OCI-LY1 (cell line): Measurements from ENCODE around the gene ADAMTS18.

Experiments used
- H2AFZ ChIP-seq: fragments of 200-600 bp; sonication (generic), shearing (Covaris generic); 2 replicates; pipeline ENCODE4 v1.6.0; 2014; ENCODE audit warnings: antibody characterized with exemption, mild to moderate bottlenecking, low read length
- H3F3A ChIP-seq: fragments of 200-600 bp; sonication (generic), shearing (Covaris generic); 2 replicates; pipeline ENCODE4 v1.6.0; 2014; ENCODE audit warnings: mild to moderate bottlenecking, antibody characterized with exemption, low read length, moderate library complexity; ENCODE audit not compliant: insufficient read depth
- H3K27ac ChIP-seq: fragments of 200-600 bp; sonication (generic); 2 replicates; pipeline ENCODE4 v1.5.1; 2014; ENCODE audit warnings: low read length, mixed run types, mild to moderate bottlenecking, low read depth; ENCODE audit not compliant: poor library complexity, severe bottlenecking
- H3K27me3 ChIP-seq: fragments of 200-600 bp; sonication (generic); 2 replicates; pipeline ENCODE4 v1.6.0; 2014; ENCODE audit warnings: antibody characterized with exemption, mild to moderate bottlenecking, low read length, moderate library complexity; ENCODE audit not compliant: insufficient read depth
- H3K36me3 ChIP-seq: fragments of 200-600 bp; sonication (generic); 2 replicates; pipeline ENCODE4 v1.6.1; 2014; ENCODE audit warnings: mild to moderate bottlenecking, antibody characterized with exemption, low read length, moderate library complexity, mixed read lengths; ENCODE audit not compliant: insufficient read depth
- H3K4me1 ChIP-seq: fragments of 200-600 bp; sonication (generic); 2 replicates; pipeline ENCODE4 v1.5.1; 2014; ENCODE audit warnings: mild to moderate bottlenecking, low read length, moderate library complexity; ENCODE audit not compliant: insufficient read depth, severe bottlenecking
- H3K4me2 ChIP-seq: fragments of 200-600 bp; sonication (generic), shearing (Covaris generic); 2 replicates; pipeline ENCODE4 v1.6.1; 2014; ENCODE audit warnings: low read length
- H3K4me3 ChIP-seq: fragments of 200-600 bp; sonication (generic); 2 replicates; pipeline ENCODE4 v1.5.1; 2014; ENCODE audit warnings: low read length, low read depth, mild to moderate bottlenecking, mixed read lengths; ENCODE audit not compliant: poor library complexity, severe bottlenecking
- H3K79me2 ChIP-seq: fragments of 200-600 bp; shearing (Covaris generic); 2 replicates; pipeline ENCODE4 v1.6.1; 2016; ENCODE audit warnings: mixed run types, low read length, mixed read lengths; ENCODE audit not compliant: insufficient read depth
- H3K9ac ChIP-seq: fragments of 200-600 bp; sonication (generic), shearing (Covaris generic); 2 replicates; pipeline ENCODE4 v1.6.1; 2014; ENCODE audit warnings: mild to moderate bottlenecking, low read length, mixed read lengths
- H3K9me2 ChIP-seq: fragments of 200-600 bp; sonication (generic), shearing (Covaris generic); 2 replicates; pipeline ENCODE4 v1.6.1; 2014; ENCODE audit warnings: low read depth, mild to moderate bottlenecking, low read length, mixed read lengths
- H3K9me3 ChIP-seq: fragments of 200-600 bp; shearing (Covaris generic); 2 replicates; pipeline ENCODE4 v1.6.1; 2014; ENCODE audit warnings: low read length, mixed read lengths
- H4K20me1 ChIP-seq: fragments of 200-600 bp; sonication (generic), shearing (Covaris generic); 2 replicates; pipeline ENCODE4 v1.6.0; 2016; ENCODE audit warnings: mild to moderate bottlenecking, low read length; ENCODE audit not compliant: insufficient read depth
- CTCF ChIP-seq: fragments of 200-600 bp; sonication (generic), shearing (Covaris generic); IDR thresholded peaks from 2 replicates; pipeline ENCODE4 v1.5.1; 2017; ENCODE audit warnings: mild to moderate bottlenecking, antibody characterized with exemption, low read length, moderate library complexity, mixed read lengths
- EZH2 ChIP-seq: fragments of 200-600 bp; sonication (generic), shearing (Covaris generic); IDR thresholded peaks from 2 replicates; pipeline ENCODE4 v1.8.0; 2017; ENCODE audit warnings: borderline replicate concordance, mixed run types, mild to moderate bottlenecking, antibody characterized with exemption, low read length, moderate library complexity, mixed read lengths

The ADAMTS18 gene

GRCh38 chr16:77414752-77415231 lies 20.0 kb downstream of the ADAMTS18 start:
- Histone ChIP-seq H2AFZ (no peak overlapping the region), H3K9me3 (no peaks in the 10 kb centered on the region), H3K79me2 (no peaks in the 10 kb centered on the region), H3K4me3 (no peak overlapping the region), H3K27me3 (no peaks in the 10 kb centered on the region), H3K36me3 (no peaks in the 10 kb centered on the region), H3K9ac (no peak overlapping the region), H4K20me1 (no peaks in the 10 kb centered on the region), H3K27ac (no peak overlapping the region), H3K9me2 (no peaks in the 10 kb centered on the region), H3K4me2 (no peak overlapping the region), H3F3A (no peaks in the 10 kb centered on the region), H3K4me1 (no peaks in the 10 kb centered on the region)
- TF ChIP-seq CTCF (no peak), EZH2 (no peak)

- no peaks in the 10 kb centered on the region for H3K9me3 ChIP-seq
- no peaks in the 10 kb centered on the region for H3K9me2 ChIP-seq
- no peak for TF ChIP-seq CTCF
- TF ChIP-seq EZH2 = no peak
- no peaks in the 10 kb centered on the region for H3K36me3 ChIP-seq
- no peak overlapping the region for H3K4me2 ChIP-seq
- no peak overlapping the region for H2AFZ ChIP-seq
- H3K9ac ChIP-seq = no peak overlapping the region
- no peaks in the 10 kb centered on the region for H3K27me3 ChIP-seq
- no peaks in the 10 kb centered on the region for H3K4me1 ChIP-seq
- H3K4me3 ChIP-seq = no peak overlapping the region
- H4K20me1 ChIP-seq = no peaks in the 10 kb centered on the region
- no peaks in the 10 kb centered on the region for H3K79me2 ChIP-seq
- no peaks in the 10 kb centered on the region for H3F3A ChIP-seq
- no peak overlapping the region for H3K27ac ChIP-seq
Measured at GRCh38 chr16:77410449-77410848, 24.4 kb downstream of the ADAMTS18 start.

GRCh38 chr16:77409311-77409710 lies 25.5 kb downstream of the ADAMTS18 start:
- no peaks in the 10 kb centered on the region for H3F3A ChIP-seq
- no peak overlapping the region for H2AFZ ChIP-seq
- no peaks in the 10 kb centered on the region for H4K20me1 ChIP-seq
- no peaks in the 10 kb centered on the region for H3K36me3 ChIP-seq
- H3K9ac ChIP-seq = no peak overlapping the region
- no peak for TF ChIP-seq EZH2
- no peak for TF ChIP-seq CTCF
- no peak overlapping the region for H3K4me3 ChIP-seq
- H3K27me3 ChIP-seq = no peaks in the 10 kb centered on the region
- no peaks in the 10 kb centered on the region for H3K4me1 ChIP-seq
- H3K79me2 ChIP-seq = no peaks in the 10 kb centered on the region
- no peaks in the 10 kb centered on the region for H3K9me3 ChIP-seq
- H3K27ac ChIP-seq = no peak overlapping the region
- H3K4me2 ChIP-seq = no peak overlapping the region
- H3K9me2 ChIP-seq = no peaks in the 10 kb centered on the region
